SK-N-SH treated with all-trans-retinoic acid at 6 μM for 48 hours (cell line): ENCODE measurements around the gene SLC39A13.

Source experiments
- ATAC-seq: fragments of 200-7000 bp; cut with Tn5 transposase; 3 replicates; pipeline ENCODE4 v1.9.1; 2020; ENCODE audit warnings: mild to moderate bottlenecking, moderate library complexity
- ARNTL ChIP-seq: fragments of 450-650 bp; formaldehyde crosslinking; IDR thresholded peaks from 2 replicates; pipeline ENCODE4 v1.5.0; 2020; ENCODE audit warnings: low read depth, mild to moderate bottlenecking, moderate library complexity, borderline replicate concordance
- CREB5 ChIP-seq: fragments of 250-450 bp; sonication (Bioruptor Pico); IDR thresholded peaks from 2 replicates; pipeline ENCODE4 v1.5.1; 2020; ENCODE audit warnings: low read depth, mild to moderate bottlenecking, moderate library complexity
- CSDC2 ChIP-seq: fragments of 250-450 bp; sonication (Bioruptor Pico); IDR thresholded peaks from 2 replicates; pipeline ENCODE4 v1.5.0; 2020; ENCODE audit warnings: mild to moderate bottlenecking, moderate library complexity
- ISL1 ChIP-seq: fragments of 250-450 bp; sonication (Bioruptor Pico); IDR thresholded peaks from 2 replicates; pipeline ENCODE4 v2.1.2; 2022; ENCODE audit warnings: mild to moderate bottlenecking, moderate library complexity
- OSR1 ChIP-seq: fragments of 250-450 bp; sonication (Bioruptor Pico); IDR thresholded peaks from 2 replicates; pipeline ENCODE4 v1.8.0; 2022; ENCODE audit warnings: moderate library complexity, mild to moderate bottlenecking, inconsistent platforms
- PATZ1 ChIP-seq: fragments of 250-450 bp; sonication (Bioruptor Pico); IDR thresholded peaks from 2 replicates; pipeline ENCODE4 v1.8.0; 2020; ENCODE audit warnings: mild to moderate bottlenecking, moderate library complexity, borderline replicate concordance
- PPARA ChIP-seq: fragments of 250-450 bp; sonication (Bioruptor Pico); IDR thresholded peaks from 2 replicates; pipeline ENCODE4 v1.5.0; 2020; ENCODE audit warnings: mild to moderate bottlenecking, borderline replicate concordance
- RARB ChIP-seq: fragments of 250-450 bp; sonication (Bioruptor Pico); IDR thresholded peaks from 2 replicates; pipeline ENCODE4 v1.8.0; 2021; ENCODE audit warnings: mild to moderate bottlenecking, moderate library complexity
- SNAI2 ChIP-seq: fragments of 250-450 bp; sonication (Bioruptor Pico); IDR thresholded peaks from 2 replicates; pipeline ENCODE4 v1.5.0; 2020; ENCODE audit warnings: mild to moderate bottlenecking, moderate library complexity
- TCF4 ChIP-seq: fragments of 250-450 bp; sonication (Bioruptor Pico); IDR thresholded peaks from 2 replicates; pipeline ENCODE4 v1.8.0; 2021; ENCODE audit warnings: mild to moderate bottlenecking, moderate library complexity, borderline replicate concordance
- TOX ChIP-seq: fragments of 250-450 bp; sonication (Bioruptor Pico); IDR thresholded peaks from 2 replicates; pipeline ENCODE4 v1.8.0; 2021; ENCODE audit warnings: mild to moderate bottlenecking, moderate library complexity, borderline replicate concordance
- ZC3H10 ChIP-seq: fragments of 250-450 bp; sonication (Bioruptor Pico); IDR thresholded peaks from 2 replicates; pipeline ENCODE4 v1.5.1; 2021; ENCODE audit warnings: mild to moderate bottlenecking, moderate library complexity
- ZFP3 ChIP-seq: fragments of 250-450 bp; sonication (Bioruptor Pico); IDR thresholded peaks from 2 replicates; pipeline ENCODE4 v1.5.0; 2020; ENCODE audit warnings: mild to moderate bottlenecking, moderate library complexity
- ZFP30 ChIP-seq: fragments of 450-650 bp; formaldehyde crosslinking; IDR thresholded peaks from 2 replicates; pipeline ENCODE4 v1.5.0; 2022; ENCODE audit warnings: mild to moderate bottlenecking, moderate library complexity
- ZNF70 ChIP-seq: fragments of 450-650 bp; formaldehyde crosslinking; IDR thresholded peaks from 2 replicates; pipeline ENCODE4 v1.5.0; 2020; ENCODE audit warnings: mild to moderate bottlenecking, moderate library complexity
- ZNF8 ChIP-seq: fragments of 450-650 bp; formaldehyde crosslinking; IDR thresholded peaks from 2 replicates; pipeline ENCODE4 v1.5.0; 2020; ENCODE audit warnings: mild to moderate bottlenecking, moderate library complexity
- TF ChIP-seq, protein P1 (sequence below): fragments of 250-450 bp; sonication (Bioruptor Pico); IDR thresholded peaks from 2 replicates; pipeline ENCODE4 v1.8.0; 2021; ENCODE audit warnings: low read depth, mild to moderate bottlenecking, moderate library complexity, borderline replicate concordance
- TF ChIP-seq, protein P2 (sequence below): fragments of 250-450 bp; sonication (Bioruptor Pico); IDR thresholded peaks from 2 replicates; pipeline ENCODE4 v1.5.0; 2020; ENCODE audit warnings: mild to moderate bottlenecking, moderate library complexity

Gene SLC39A13

DNA sequence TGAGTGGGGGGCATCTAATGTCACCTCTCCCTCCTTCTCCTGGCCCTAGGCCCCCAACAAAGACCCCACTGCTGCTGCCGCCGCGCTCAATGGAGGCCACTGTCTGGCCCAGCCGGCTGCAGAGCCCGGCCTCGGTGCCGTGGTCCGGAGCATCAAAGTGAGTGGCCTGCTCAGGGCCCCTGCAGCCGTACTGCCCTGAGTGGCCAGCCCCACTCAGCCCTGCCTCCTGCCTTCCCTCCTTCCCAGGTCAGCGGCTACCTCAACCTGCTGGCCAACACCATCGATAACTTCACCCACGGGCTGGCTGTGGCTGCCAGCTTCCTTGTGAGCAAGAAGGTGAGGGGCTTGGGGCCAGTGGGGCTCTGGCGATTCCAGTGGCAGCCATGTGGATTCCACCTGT, 5.0 kb downstream of the SLC39A13 start:
- no peak for ATAC-seq
- no peak for TF ChIP-seq PPARA (CRISPR knock-in tag)
- no peak for TF ChIP-seq ISL1
- TF ChIP-seq, protein P1, sequence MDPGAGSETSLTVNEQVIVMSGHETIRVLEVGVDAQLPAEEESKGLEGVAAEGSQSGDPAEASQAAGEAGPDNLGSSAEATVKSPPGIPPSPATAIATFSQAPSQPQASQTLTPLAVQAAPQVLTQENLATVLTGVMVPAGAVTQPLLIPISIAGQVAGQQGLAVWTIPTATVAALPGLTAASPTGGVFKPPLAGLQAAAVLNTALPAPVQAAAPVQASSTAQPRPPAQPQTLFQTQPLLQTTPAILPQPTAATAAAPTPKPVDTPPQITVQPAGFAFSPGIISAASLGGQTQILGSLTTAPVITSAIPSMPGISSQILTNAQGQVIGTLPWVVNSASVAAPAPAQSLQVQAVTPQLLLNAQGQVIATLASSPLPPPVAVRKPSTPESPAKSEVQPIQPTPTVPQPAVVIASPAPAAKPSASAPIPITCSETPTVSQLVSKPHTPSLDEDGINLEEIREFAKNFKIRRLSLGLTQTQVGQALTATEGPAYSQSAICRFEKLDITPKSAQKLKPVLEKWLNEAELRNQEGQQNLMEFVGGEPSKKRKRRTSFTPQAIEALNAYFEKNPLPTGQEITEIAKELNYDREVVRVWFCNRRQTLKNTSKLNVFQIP (CRISPR knock-in tag), result no peak
- TF ChIP-seq OSR1 (CRISPR knock-in tag), result no peak
- TF ChIP-seq ZNF8 (CRISPR knock-in tag), result no peak
- no peak for TF ChIP-seq SNAI2 (CRISPR knock-in tag)
- no peak for TF ChIP-seq ZFP3 (CRISPR knock-in tag)

DNA sequence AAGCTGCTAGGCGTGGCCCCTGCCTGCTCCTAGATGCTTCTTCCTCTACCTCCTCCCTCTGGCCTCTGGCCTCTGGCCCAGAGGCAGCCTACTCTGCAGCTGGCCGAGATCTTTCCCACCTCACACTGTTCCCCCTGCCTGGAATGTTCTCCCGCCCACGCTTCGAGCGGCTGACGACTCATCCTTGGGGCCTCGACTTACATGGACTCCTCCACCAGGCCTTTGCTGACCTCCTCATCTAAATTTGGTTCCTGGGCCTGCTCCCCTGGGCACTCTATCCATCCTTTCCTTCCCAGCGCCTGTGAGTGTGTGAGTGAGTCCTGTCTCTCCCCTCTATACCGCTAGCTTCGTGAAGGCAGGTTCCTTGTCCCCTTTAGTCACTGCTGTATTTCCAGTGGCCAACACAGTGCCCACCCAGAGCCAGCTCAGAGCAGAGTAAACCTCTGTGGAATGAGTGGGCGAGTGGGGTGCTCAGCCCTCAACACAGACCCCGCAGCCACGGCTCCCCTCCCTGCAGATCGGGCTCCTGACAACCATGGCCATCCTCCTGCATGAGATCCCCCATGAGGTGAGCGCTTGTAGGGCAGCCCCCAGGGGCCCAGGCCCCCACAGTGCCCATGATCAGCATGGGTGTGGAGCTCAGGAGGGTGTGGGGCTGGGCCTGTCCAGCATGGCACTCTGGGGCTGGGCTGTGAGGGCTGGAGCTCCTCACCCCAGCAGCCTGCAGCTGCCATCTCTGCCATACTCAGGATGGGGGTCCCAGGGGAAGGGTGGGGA, 5.7 kb downstream of the SLC39A13 start:
- ATAC-seq, result no peak
- TF ChIP-seq ZNF70 (CRISPR knock-in tag), result no peak
- TF ChIP-seq, protein P2, sequence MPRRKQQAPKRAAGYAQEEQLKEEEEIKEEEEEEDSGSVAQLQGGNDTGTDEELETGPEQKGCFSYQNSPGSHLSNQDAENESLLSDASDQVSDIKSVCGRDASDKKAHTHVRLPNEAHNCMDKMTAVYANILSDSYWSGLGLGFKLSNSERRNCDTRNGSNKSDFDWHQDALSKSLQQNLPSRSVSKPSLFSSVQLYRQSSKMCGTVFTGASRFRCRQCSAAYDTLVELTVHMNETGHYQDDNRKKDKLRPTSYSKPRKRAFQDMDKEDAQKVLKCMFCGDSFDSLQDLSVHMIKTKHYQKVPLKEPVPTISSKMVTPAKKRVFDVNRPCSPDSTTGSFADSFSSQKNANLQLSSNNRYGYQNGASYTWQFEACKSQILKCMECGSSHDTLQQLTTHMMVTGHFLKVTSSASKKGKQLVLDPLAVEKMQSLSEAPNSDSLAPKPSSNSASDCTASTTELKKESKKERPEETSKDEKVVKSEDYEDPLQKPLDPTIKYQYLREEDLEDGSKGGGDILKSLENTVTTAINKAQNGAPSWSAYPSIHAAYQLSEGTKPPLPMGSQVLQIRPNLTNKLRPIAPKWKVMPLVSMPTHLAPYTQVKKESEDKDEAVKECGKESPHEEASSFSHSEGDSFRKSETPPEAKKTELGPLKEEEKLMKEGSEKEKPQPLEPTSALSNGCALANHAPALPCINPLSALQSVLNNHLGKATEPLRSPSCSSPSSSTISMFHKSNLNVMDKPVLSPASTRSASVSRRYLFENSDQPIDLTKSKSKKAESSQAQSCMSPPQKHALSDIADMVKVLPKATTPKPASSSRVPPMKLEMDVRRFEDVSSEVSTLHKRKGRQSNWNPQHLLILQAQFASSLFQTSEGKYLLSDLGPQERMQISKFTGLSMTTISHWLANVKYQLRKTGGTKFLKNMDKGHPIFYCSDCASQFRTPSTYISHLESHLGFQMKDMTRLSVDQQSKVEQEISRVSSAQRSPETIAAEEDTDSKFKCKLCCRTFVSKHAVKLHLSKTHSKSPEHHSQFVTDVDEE (CRISPR knock-in tag), result no peak
- no peak for TF ChIP-seq PATZ1
- no peak for TF ChIP-seq CREB5 (CRISPR knock-in tag)
- no peak for TF ChIP-seq ARNTL (CRISPR knock-in tag)
- no peak for TF ChIP-seq ZC3H10 (CRISPR knock-in tag)
- TF ChIP-seq CSDC2, result no peak
- no peak for TF ChIP-seq RARB (CRISPR knock-in tag)
- TF ChIP-seq ISL1, result no peak
- no peak for TF ChIP-seq ZNF8 (CRISPR knock-in tag)
- no peak for TF ChIP-seq ZFP3 (CRISPR knock-in tag)
- no peak for TF ChIP-seq SNAI2 (CRISPR knock-in tag)

DNA sequence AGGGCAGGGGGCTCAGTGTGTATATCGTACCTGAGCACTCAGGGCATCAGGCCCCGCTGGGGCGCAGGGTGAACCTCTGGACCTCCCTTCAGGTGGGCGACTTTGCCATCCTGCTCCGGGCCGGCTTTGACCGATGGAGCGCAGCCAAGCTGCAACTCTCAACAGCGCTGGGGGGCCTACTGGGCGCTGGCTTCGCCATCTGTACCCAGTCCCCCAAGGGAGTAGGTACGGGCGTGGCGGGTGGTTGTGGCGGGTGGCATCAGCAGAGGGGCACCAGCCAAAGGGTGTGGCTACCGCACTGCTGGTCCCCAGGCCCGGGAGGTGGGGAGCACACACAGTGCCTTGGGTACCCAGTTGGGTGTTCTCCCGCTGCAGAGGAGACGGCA, 6.3 kb downstream of the SLC39A13 start:
- ATAC-seq, result no peak
- TF ChIP-seq RARB (CRISPR knock-in tag), result no peak
- TF ChIP-seq ZFP30 (CRISPR knock-in tag), result no peak
- no peak for TF ChIP-seq OSR1 (CRISPR knock-in tag)
- no peak for TF ChIP-seq TCF4
- TF ChIP-seq ZNF70 (CRISPR knock-in tag), result no peak

- no peak; the same call in 2 of the 3 replicates for ATAC-seq
- TF ChIP-seq TOX (CRISPR knock-in tag), result no peak
Observed at GRCh38 chr11:47415091-47415854, 6.9 kb downstream of the SLC39A13 start.
